HG03135 (cell line): ENCODE results near the gene NELFB.
"Not testable (repeated sequence)": the region's sequence is repeated elsewhere in the genome, so short reads cannot be mapped to it uniquely, and the experiment has no call there.

Source experiments
- ATAC-seq: cut with Tn5 transposase; IDR thresholded peaks from one replicate; pipeline ENCODE4 v1.9.1; 2021; ENCODE audit warnings: mild to moderate bottlenecking, moderate library complexity; ENCODE audit not compliant: unreplicated experiment

The NELFB gene

DNA sequence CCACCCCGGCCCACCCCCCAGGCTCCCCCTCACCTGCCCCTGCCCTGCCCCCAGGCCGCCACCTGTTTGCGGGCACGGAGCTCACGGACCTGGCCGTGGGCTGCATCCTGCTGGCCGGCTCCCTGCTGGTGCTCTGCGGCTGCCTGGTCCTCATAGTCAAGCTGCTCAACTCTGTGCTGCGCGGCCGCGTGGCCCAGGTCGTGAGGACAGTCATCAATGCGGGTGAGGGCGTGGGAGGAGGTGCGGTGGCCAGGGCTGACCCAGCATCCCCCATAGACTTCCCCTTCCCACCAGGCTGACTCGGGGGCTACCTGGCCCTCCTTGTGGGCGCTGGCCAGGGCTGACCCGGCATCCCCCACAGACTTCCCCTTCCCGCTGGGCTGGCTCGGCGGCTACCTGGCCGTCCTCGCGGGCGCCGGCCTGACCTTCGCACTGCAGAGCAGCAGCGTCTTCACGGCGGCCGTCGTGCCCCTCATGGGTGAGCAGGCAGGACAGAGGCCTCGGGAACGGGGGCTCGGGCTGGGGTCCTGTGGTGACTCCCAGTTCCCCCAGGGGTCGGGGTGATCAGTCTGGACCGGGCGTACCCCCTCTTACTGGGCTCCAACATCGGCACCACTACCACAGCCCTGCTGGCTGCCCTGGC, 21.0 kb upstream of the NELFB start:
- ATAC-seq: no peak

- no peak for ATAC-seq
Measured at GRCh38 chr9:137234758-137235423, 20.2 kb upstream of the NELFB start.

GRCh38 chr9:137235424-137236237, 19.5 kb upstream of the NELFB start:
- no peak for ATAC-seq

DNA sequence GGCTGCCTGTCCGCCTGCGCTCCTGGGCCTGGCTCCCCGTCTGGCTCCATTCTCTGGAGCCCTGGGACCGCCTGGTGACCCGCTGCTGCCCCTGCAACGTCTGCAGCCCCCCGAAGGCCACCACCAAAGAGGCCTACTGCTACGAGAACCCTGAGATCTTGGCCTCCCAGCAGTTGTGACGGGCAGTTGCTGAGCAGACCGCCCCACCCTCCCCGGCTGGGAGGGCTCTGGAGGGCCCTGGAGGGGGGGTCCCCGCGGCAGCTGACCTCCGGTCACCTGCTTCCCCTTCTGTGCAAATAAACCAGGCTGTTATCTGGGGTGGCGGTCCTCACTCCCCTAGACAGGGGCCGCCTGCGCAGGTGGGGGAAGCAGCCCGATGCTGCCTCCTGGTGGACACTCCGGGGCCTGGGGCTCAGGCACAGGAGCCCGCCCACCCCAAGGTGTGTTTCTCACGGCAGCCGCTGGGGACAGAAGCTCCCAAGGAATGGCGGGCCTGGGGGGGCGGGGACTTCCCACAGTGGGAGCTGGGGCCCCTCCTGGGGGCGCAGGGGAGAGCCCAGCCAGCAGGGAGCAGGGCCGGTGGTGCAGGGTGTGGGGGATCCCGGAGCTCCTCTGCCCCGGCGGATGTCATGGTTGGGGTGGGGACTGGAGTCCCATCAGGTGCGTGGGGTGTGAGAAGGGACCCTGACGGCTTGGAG, 18.7 kb upstream of the NELFB start:
- ATAC-seq: peak; percentile 19

DNA sequence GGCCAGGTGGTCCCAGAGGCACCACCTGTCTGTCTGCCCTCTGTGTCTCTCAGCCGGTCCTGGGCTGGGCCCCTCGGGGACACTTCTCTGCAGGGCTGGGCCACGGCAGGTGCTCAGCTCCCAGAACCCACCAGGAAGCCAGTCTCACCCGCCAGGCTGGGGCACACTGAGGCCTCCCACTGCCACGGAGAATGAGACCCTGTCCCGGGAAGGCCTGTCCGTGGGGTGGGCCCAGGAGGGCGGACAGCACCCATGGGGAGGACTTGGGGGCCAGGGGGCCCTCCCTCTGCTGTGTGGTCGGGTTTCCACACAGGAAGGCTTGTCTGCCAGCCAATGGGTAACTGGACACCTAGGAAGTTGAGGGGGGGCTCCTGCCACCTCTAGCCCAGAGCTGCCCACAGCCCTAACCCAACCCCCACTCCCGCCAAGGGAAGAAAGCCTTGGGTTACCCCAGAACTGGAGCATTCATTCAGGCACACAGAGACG, 18.1 kb upstream of the NELFB start:
- no peak for ATAC-seq

DNA sequence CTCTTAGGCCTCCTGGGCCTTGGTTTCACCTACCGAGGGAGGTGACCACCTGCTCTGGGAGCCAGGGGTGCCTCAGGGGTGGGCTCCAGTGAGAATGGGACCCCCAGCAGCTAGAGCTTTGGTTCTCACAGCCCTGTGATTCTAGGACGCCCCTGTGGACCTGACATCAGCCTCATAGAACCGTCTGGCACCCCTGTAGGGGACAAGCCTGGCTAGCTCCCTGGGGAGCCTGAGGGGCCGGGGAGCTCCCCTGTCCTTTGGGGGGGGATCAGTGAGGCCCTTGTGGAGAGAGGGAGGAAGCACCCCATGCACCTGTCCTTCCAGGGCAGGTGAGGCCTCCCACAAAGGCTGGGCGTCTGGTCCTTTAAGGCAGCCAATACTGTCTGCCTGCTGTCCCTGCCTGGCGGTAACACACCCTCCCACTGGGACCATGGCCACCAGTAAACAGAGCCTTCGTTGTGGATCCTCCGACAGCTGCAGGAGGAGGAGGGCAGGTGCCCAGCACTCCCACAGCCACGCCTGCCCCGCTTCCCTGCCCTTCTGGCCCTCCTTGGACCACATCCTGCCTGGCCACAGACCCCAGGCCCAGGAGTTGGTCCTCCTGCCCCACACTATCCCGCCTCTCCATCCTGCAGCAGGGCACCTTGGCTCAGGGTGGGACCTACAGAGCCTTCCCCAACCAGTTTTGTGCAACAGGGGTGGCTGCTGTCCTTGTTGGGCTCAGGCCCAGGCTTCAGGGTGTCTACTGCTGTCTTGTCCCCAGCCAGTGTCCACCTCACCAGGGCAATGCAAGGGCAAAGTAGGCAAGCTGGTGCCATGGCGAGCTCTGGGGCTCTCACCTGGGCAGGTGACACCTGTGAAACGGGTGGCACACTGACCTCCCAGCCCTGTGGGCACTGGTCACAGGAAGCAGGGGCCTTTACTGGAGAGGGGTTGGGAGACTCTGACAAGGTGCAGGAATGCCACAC, 17.1 kb upstream of the NELFB start:
- no peak for ATAC-seq

DNA sequence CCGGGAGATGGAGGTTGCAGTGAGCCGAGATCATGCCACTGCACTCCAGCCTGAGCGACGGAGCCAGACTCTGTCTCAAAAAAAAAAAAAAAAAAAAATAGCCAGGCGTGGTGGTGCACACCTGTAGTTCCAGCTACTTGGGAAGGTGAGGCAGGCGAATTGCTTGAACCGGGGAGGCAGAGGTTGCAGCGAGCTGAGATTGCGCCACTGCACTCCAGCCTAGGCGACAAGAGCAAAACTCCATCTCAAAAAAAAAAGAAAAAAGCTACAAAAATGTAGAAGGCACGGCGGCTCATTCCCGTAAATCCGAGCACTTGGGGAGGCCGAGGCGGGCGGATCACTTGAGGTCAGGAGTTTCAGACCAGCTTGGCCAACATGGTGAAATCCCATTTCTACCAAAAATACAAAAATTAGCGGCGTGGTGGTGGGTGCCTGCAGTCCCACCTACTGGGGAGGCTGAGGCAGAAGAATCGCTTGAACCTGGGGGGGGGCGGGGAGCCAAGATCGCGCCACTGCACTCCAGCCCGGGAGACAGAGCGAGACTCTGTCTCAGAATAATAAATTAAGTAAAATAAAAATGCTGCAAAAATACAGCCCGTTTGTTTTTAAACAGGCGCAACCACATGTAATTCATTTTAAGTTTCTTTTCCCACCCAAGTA, 15.5 kb upstream of the NELFB start:
- ATAC-seq: not testable (repeated sequence)

- peak; percentile 29 for ATAC-seq
Measured at GRCh38 chr9:137240318-137240840, 14.7 kb upstream of the NELFB start.

- ATAC-seq: peak; percentile 75
Measured at GRCh38 chr9:137240841-137241489, 14.2 kb upstream of the NELFB start, which contains the start of gene TUBB4B. Gene TUBB4B (plus strand): TSS chr9:137241287. CDS start chr9:137241361, 74 bp downstream.

GRCh38 chr9:137241490-137242268, 13.4 kb upstream of the NELFB start:
- no peak for ATAC-seq

GRCh38 chr9:137242269-137243203, 12.6 kb upstream of the NELFB start:
- ATAC-seq: no peak

GRCh38 chr9:137243266-137243625, 11.9 kb upstream of the NELFB start:
- ATAC-seq: not testable (repeated sequence)

DNA sequence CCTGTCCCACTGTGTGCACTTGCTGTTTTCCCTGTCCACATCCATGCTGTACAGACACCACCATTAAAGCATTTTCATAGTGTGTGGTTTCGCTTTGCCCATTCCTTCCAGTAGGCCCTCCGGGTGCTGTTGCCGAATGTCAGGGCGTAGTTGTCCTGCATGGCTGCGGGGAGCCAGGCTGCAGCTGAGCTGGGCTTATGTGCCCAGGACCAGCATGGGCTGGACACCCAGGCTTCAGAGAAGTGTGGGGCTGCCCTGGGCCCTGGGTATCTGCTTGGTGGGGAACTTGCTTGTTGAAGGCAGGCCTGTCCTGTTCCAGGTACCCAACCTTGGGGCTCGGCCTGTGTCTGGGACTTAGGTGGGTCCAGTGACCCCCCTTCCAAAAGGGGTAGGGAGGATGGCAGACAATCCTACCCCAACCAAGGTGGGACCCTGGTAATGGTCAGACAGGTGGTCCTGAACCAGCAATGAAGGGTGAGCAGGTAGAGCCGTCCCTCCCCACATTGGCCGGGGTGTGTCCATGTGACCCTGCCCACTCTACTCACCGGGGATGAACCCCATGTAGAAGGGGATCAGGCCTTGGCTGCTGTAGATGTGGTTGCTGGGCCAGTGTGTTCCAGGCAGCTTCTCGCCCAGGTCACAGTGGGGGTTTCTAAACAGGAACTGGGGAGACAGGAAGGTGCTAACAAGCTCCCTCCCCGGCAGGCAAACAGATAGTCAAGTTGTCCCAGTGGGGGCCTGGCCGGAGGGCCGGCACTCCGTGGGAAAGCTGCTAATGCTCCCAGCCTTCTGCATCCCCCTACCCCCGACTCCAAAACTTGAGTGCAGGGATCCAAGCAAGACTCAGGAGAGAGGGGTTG, 11.3 kb upstream of the NELFB start:
- no peak for ATAC-seq

GRCh38 chr9:137244486-137245449, 10.4 kb upstream of the NELFB start:
- ATAC-seq: no peak
